A673 (cell line): ENCODE data around the gene PLCL1.

Experiments used
- CTCF ChIP-seq: fragments of 300-800, 200-600 bp; sonication (generic); conservative IDR thresholded peaks from 2 replicates; pipeline ENCODE4 v1.5.1; 2017; ENCODE audit warnings: low read depth, mild to moderate bottlenecking, antibody characterized with exemption, low read length, moderate library complexity, mixed read lengths
- EZH2 ChIP-seq: fragments of 200-600 bp; sonication (generic); IDR thresholded peaks from 2 replicates; pipeline ENCODE4 v1.6.1; 2017; ENCODE audit warnings: borderline replicate concordance, low read depth, mild to moderate bottlenecking, mixed read lengths, antibody characterized with exemption, low read length; ENCODE audit not compliant: poor library complexity, severe bottlenecking

DNA sequence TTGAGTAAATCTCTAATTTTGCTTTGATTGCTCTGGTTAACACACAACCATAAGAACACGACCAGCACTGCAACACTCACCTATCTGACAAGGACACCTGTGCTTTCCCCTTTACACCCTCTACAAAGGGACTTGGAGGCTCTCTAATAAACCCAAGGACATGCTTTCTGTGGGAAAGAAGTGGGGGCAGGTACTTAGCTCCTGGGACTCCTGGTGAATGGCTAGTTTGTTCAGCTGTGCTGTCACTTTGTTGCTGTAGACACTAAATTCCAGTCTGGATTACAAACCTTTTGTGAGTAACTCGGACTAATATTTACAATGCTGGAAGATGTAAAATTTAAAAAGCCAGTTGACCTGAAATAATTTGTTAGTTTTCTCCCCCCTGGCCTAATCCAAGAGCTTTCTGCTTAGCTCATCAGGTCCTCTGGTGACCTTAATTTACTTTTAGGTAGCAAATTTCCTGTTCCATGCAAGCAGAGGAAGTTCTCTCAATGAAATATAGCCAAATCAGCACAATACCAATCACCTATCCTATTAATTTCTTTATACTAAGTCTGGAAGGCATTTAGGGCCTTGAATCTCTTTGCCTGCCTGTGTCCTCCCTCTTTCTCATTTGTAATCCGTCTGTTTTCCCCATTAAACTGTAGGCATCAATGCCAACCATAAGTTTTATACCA is 67.5 kb downstream of the PLCL1 start:
- TF ChIP-seq CTCF (no peak), EZH2 (no peak)
